ENCODE measurements around the gene KRT81.

DNA sequence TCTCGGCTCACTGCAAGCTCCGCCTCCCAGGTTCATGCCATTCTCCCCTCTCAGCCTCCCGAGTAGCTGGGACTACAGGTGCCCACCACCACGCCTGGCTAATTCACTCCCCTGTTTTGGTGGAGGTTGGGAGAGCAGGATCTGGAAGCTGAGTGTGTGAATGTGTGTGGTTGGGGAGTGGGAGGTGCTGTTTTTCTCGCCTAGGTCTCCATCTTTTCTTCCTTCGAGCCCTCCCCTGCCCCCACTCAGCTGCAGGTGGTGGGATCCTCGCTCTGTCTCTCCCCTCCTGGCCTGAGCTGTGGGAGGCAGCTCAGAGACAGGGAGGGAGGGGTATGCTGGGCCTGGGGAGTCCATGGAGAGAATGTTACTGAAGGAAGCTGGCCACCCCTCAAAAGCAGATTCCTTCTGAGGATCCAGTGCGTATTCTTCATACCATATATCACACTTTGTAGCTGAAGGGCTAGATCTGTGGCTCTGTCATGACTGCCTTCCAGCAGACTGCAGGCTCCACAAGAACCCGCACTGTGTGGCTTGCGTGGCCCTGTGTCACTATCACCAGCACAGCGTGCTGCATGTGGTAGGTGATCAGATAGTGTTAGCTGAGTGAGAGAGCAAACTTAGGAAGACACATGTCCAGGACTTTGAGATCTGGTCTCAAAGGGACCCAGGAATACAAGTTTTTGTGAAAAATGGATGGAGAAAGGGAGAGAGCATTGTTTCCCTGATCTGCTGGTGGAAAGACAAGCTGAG lies 27.1 kb upstream of the KRT81 start:
- TF ChIP-seq EZH2 (IDR thresholded peaks at IDR 0.05; ENCODE audit: insufficient read depth, poor library complexity, severe bottlenecking) = no peak
- no peak for TF ChIP-seq EZH2phosphoT487 (IDR thresholded peaks at IDR 0.05; ENCODE audit: insufficient read depth, low read depth)
